ACC112 (cell line): Measurements from ENCODE around the gene APOBEC4.
"Not testable (repeated sequence)": the region's sequence is repeated elsewhere in the genome, so short reads cannot be mapped to it uniquely, and the experiment has no call there.

Source experiments
- H2AFZ ChIP-seq: fragments of 200-600 bp; sonication (generic); one replicate; pipeline ENCODE4 v1.6.0; 2017; ENCODE audit warnings: antibody characterized with exemption, low read length; ENCODE audit not compliant: unreplicated experiment
- H3K27ac ChIP-seq: fragments of 200-600 bp; sonication (generic); 2 replicates; pipeline ENCODE4 v1.5.1; 2014; ENCODE audit warnings: low read depth, mild to moderate bottlenecking, antibody characterized with exemption, low read length, moderate library complexity
- H3K27me3 ChIP-seq: fragments of 200-600 bp; sonication (generic); 2 replicates; pipeline ENCODE4 v1.6.1; 2014; ENCODE audit warnings: mild to moderate bottlenecking, antibody characterized with exemption, low read length, moderate library complexity, mixed read lengths; ENCODE audit not compliant: insufficient read depth
- H3K36me3 ChIP-seq: fragments of 200-600 bp; sonication (generic); 2 replicates; pipeline ENCODE4 v1.6.1; 2016; ENCODE audit warnings: mild to moderate bottlenecking, antibody characterized with exemption, low read length, moderate library complexity, mixed read lengths; ENCODE audit not compliant: insufficient read depth
- H3K4me1 ChIP-seq: fragments of 200-600 bp; sonication (generic); one replicate; pipeline ENCODE4 v1.6.1; 2016; ENCODE audit warnings: low read length, mixed read lengths; ENCODE audit not compliant: insufficient read depth, unreplicated experiment, control insufficient read depth
- H3K4me3 ChIP-seq: fragments of 200-600 bp; sonication (generic); 2 replicates; pipeline ENCODE4 v1.5.1; 2014; ENCODE audit warnings: mild to moderate bottlenecking, low read depth, low read length
- H3K79me2 ChIP-seq: fragments of 200-600 bp; sonication (generic); one replicate; pipeline ENCODE4 v1.6.0; 2016; ENCODE audit warnings: low read length; ENCODE audit not compliant: control insufficient read depth, unreplicated experiment, insufficient read depth

APOBEC4 gene

DNA sequence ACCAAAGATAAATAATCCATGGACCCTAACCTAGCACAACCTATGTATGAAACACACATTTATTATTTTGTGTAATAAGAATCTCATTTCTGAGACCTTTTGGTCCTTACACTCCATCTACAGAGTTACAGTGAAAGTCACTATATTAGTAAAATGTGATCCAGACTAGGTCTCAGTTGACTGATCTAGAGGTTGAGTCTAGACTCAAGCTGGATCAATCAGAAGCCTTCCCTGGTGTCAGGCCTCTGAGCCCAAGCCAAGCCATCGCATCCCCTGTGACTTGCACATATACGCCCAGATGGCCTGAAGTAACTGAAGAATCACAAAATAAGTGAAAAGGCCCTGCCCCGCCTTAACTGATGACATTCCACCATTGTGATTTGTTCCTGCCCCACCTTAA is 40.1 kb downstream of the APOBEC4 start:
- not testable (repeated sequence) for H3K4me3 ChIP-seq, H2AFZ ChIP-seq, H3K79me2 ChIP-seq, H3K36me3 ChIP-seq, H3K27me3 ChIP-seq, H3K27ac ChIP-seq
- peaks cover 26% of the 10 kb centered on the region for H3K4me1 ChIP-seq

DNA sequence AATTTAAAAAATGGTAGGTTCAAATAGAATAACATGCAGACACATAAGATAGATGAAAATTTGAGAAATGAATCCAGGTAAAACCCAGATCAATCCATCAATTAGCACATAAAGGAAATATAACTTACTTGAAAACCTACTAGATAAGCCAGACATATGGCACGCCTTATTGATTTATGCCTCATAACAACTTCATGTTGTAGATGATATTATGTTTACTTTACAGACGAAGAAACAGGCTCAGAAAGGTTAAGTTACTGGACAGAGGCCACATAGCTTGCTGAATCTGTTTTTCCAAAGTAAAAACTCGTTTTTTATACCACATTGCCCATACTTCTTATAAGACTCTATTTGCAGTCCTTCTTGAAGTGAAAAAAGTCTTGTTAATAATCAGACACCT is 40.7 kb downstream of the APOBEC4 start:
- H3K36me3 ChIP-seq = no peaks in the 10 kb centered on the region
- no peak overlapping the region for H2AFZ ChIP-seq
- no peak overlapping the region for H3K27ac ChIP-seq
- no peaks in the 10 kb centered on the region for H3K79me2 ChIP-seq
- no peak overlapping the region for H3K4me3 ChIP-seq
- peaks cover 26% of the 10 kb centered on the region for H3K4me1 ChIP-seq
- no peaks in the 10 kb centered on the region for H3K27me3 ChIP-seq

DNA sequence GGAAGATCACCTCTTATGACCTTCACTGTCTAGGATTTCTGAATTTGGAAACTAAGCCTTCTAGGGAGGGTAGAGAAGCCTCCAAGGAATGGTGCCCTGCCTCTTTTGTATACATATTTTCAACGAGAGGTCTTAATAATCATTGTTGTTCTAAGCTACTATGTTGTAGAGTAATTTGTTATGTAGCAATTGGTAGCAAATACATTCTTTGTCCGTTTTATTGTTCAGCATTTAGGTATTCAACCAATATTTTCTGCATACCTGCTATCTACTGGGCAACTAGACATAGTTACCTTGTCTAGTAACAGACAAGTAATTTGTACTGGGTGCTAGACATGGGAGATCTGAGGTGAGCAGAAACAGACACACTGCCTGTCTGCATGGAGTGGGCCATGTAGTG is 42.1 kb downstream of the APOBEC4 start:
- Histone ChIP-seq H3K27me3 (no peaks in the 10 kb centered on the region), H2AFZ (no peak overlapping the region), H3K36me3 (no peaks in the 10 kb centered on the region), H3K27ac (no peak overlapping the region), H3K4me3 (no peak overlapping the region), H3K4me1 (peaks cover 26% of the 10 kb centered on the region), H3K79me2 (no peaks in the 10 kb centered on the region)

DNA sequence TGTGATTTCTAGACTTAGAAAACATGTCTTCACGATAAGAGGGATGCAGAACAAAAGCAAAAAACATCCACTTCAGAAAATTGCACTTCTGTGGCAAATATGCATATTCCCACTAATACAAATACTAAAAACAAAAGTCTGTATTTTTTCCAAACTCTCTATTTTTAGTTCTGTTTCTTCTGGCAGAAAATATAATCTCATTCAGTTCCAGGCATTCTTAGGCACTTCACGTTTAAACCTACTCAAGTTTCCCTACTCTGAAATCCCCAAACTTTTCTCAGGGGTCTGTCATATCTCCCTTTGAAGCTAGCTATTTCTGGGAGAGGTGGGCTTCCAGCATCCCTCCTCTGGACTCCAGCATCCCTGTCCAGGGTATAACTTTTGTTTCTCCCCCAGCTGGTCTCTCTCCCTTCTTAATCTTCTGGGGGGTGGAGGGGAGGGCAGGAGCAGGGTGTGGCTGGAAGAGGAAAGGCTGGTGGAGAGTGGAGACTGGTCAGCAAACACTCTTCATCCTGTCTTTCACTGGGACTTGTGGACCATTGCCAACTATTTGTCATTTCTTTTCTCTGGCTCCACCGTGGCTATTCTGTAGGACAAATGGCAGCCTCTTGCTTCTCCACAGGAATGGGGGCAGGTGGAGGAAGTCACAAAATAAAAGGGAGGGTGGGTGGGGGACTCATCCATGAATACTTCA is 43.2 kb downstream of the APOBEC4 start:
- peak overlapping the region; percentile 1; the same call in 1 of the 2 replicates for H3K4me3 ChIP-seq
- no peaks in the 10 kb centered on the region for H3K36me3 ChIP-seq
- no peaks in the 10 kb centered on the region for H3K79me2 ChIP-seq
- peak overlapping the region; percentile 82 for H3K27ac ChIP-seq
- peak overlapping the region; percentile 83 for H2AFZ ChIP-seq
- H3K4me1 ChIP-seq = peaks cover 26% of the 10 kb centered on the region
- no peaks in the 10 kb centered on the region for H3K27me3 ChIP-seq

DNA sequence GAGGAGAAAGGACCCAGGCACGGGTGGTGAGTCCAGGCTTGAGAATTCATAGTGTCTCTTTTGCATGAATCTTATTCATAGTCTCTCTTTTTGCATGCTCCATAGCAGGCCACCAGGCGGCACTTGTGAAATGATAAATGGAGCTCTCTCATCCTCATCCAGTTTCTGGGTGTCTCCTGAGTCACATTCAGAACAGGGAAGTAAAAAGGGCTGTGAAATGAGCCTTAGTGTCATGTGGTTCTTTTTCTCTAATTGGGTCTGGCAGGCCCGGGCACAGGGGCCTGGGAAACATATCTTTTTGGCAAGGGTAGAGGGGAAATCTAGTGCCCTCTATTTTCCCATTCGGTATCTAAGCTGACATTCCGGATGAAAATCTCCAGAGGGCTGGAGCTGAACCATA is 43.8 kb downstream of the APOBEC4 start:
- Histone ChIP-seq H3K4me3 (no peak overlapping the region), H3K27ac (peak overlapping the region; percentile 82), H2AFZ (peak overlapping the region; percentile 83), H3K4me1 (peaks cover 26% of the 10 kb centered on the region), H3K79me2 (no peaks in the 10 kb centered on the region), H3K36me3 (no peaks in the 10 kb centered on the region), H3K27me3 (no peaks in the 10 kb centered on the region)

DNA sequence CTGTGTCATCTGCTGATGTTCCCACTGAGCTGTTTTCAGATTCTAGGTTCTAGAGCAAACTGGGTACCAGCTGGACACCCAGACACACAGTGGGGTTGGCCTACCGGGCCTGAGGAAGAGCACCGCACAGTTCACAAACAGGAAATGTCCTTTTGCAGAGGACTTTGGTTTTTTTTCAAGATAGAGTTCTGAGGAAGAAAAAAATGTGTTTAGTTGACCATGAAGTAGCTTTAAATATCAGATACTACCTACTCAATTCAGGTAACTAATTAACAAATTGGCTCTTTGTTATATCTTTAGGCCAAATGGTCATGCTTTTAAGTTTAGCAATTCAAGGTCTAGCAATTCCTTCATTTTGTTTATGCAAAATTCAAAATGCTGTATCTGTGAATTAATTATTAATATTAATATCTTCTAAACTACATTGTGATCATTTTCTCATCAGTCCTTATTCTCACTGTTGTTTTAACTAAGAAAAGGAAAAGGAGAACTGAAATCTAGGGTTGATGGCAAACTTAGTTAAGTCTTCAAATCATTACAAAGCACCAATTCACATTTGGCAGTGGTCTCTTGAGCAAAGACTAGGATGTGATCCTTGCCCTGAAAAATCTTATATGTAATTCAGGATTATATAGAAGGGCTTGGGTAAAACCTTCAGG is 45.7 kb downstream of the APOBEC4 start:
- peaks cover 26% of the 10 kb centered on the region for H3K4me1 ChIP-seq
- H3K27me3 ChIP-seq = no peaks in the 10 kb centered on the region
- no peak overlapping the region for H3K4me3 ChIP-seq
- H3K36me3 ChIP-seq = no peaks in the 10 kb centered on the region
- peak overlapping the region; percentile 53 for H2AFZ ChIP-seq
- no peak overlapping the region; the same call in 1 of the 2 replicates for H3K27ac ChIP-seq
- H3K79me2 ChIP-seq = no peaks in the 10 kb centered on the region

DNA sequence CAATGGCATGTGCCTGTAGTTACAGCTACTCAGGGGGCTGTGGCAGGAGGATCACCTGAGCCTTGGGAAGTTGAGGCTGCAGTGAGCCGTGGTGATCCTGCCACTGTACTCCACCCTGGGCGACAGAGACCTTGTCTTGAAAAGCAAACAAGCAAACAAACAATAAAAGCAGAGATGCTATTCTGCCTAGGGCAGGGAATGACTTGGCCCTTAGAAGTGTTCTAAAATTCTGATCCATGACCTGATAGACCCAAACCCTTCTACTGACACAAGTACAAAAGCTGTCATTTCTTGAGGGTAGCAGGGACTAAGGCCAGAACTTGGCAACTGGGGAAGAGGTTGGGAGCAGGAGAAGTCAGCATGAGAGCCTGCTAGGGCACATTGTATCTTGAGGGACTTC is 47.2 kb downstream of the APOBEC4 start:
- H3K79me2 ChIP-seq = no peaks in the 10 kb centered on the region
- H3K4me3 ChIP-seq = no peak overlapping the region
- H3K27me3 ChIP-seq = no peaks in the 10 kb centered on the region
- H2AFZ ChIP-seq = no peak overlapping the region
- H3K27ac ChIP-seq = no peak overlapping the region
- no peaks in the 10 kb centered on the region for H3K36me3 ChIP-seq
- peaks cover 26% of the 10 kb centered on the region for H3K4me1 ChIP-seq

DNA sequence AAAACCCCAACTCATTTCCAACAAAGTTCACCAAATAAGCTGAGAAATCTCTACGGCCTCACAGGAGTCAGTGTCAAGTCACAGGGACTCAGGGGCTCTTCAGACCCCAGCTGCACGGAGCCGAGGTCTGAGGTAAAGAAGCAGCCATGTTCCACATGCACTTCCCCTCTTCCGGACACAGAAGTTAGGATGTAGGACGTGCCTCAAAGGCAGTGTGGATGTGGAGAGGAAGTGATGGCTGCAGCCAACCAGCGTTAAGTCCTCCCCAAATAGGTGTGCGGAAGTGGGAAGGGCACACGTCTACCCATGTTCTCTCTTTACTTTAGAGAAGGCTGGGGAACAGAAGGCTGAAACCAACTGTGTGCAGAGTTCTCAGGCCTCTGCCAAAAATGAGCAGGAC is 48.3 kb downstream of the APOBEC4 start:
- peaks cover 23% of the 10 kb centered on the region for H3K4me1 ChIP-seq
- no peaks in the 10 kb centered on the region for H3K36me3 ChIP-seq

DNA sequence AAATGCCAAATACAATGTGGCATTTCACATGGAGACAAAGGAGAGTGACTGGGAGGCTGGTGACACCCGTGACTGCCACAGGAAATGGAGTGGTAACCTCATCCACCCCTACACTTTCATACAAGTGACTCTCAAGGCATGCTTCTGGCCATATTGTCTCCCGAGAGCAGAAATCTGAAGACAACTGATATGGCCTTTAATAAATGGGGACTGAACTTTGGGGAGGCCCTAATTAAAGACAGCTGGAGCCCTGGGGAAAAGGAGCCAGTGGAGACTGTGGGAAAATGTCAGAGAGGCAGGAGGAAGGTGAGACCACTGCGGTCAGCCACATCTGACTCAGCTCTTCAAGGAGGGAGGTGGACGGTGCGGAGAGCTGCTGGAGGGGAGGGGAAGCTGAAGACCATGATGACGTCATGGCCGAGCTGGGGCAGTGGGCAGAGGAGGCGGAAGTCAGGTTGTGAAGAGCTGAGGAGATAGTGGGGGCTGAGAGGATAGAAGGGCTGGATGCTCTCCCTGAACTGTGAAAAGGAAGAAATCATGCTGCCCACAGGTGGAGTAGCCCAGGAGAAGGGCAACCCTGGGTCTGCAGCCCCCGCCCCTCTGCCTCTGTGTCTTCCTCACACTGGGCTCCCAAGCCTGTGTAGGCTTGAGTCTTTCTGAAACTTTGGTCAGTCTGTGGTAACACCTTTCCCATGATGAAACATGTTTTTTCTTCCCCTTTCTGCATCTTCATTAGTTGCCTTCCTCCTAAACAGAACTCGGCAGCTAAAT is 48.9 kb downstream of the APOBEC4 start:
- Histone ChIP-seq H3K4me1 (peaks cover 18% of the 10 kb centered on the region), H3K79me2 (no peaks in the 10 kb centered on the region), H3K4me3 (no peak overlapping the region), H3K27me3 (no peaks in the 10 kb centered on the region), H2AFZ (no peak overlapping the region), H3K36me3 (no peaks in the 10 kb centered on the region), H3K27ac (no peak overlapping the region)

More for the DNA sequence above, 48.3 kb downstream of the APOBEC4 start:
- Histone ChIP-seq H3K27me3 (no peaks in the 10 kb centered on the region), H3K27ac (no peak overlapping the region), H3K4me3 (no peak overlapping the region), H3K79me2 (no peaks in the 10 kb centered on the region), H2AFZ (no peak overlapping the region)

DNA sequence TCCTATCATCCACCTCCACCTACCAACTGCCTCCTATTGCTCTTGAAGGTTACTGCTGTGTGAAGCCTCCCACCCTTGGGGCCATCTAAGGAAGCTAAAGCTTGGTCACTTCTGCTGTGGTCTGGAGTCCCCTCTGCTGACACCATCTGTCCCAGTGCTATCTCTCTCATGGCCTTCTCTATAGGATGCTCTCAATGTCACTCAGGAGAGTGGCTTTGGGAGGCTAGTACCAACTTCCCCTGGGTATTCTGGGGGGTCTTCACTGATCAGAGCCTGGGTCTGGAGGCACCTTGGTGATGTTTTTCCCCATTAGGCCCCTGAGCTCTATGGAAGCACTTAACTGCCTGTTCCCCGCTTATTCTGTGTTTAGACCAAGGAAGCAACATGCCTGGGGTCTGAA is 50.6 kb downstream of the APOBEC4 start:
- Histone ChIP-seq H3K4me1 (peaks cover 5% of the 10 kb centered on the region), H3K27me3 (no peaks in the 10 kb centered on the region), H3K36me3 (no peaks in the 10 kb centered on the region), H2AFZ (no peak overlapping the region), H3K79me2 (no peaks in the 10 kb centered on the region), H3K27ac (no peak overlapping the region), H3K4me3 (no peak overlapping the region)
